ES-I3 (cell line): ENCODE data around the gene COA6.

Experiments used
- H3K36me3 ChIP-seq: 2 replicates; pipeline ENCODE4 v1.6.1; 2013; ENCODE audit warnings: mild to moderate bottlenecking, low read length, control low read depth, moderate library complexity; ENCODE audit not compliant: insufficient read depth
- H3K4me1 ChIP-seq: 2 replicates; pipeline ENCODE4 v1.6.1; 2013; ENCODE audit warnings: mild to moderate bottlenecking, control low read depth, low read length; ENCODE audit not compliant: insufficient read depth
- H3K9ac ChIP-seq: 2 replicates; pipeline ENCODE4 v1.6.1; 2013; ENCODE audit warnings: low read depth, mild to moderate bottlenecking, low read length, moderate library complexity
- H3K9me3 ChIP-seq: 2 replicates; pipeline ENCODE4 v1.6.1; 2013; ENCODE audit warnings: mild to moderate bottlenecking, low read length, moderate library complexity; ENCODE audit not compliant: control insufficient read depth, insufficient read depth

The COA6 gene

GRCh38 chr1:234408757-234409156 lies 35.5 kb downstream of the COA6 start:
- no peaks in the 10 kb centered on the region; the same call in 1 of the 2 replicates for H3K36me3 ChIP-seq
- no peaks in the 10 kb centered on the region for H3K4me1 ChIP-seq
- H3K9ac ChIP-seq: no peak overlapping the region
- no peaks in the 10 kb centered on the region for H3K9me3 ChIP-seq

DNA sequence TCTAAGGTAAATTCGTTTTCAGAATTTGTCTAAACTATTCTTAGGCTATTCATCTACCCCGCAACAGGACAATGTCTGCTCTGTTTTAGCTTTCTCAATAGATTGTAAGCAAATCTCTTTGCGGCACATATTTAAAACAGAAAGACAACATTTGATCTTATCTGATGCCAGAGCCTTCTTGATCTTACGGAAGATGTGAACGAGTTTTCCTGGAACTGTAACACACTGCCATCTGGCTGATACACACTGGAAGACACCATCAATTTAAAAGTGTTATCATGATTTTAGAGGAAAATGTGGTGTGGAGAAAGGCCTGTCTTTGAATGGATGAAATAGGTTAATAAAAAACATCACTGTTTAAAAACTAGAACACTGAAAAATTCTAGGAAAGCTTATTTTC lies 36.1 kb downstream of the COA6 start:
- H3K4me1 ChIP-seq: no peaks in the 10 kb centered on the region
- no peaks in the 10 kb centered on the region; the same call in 1 of the 2 replicates for H3K36me3 ChIP-seq
- H3K9ac ChIP-seq: no peak overlapping the region
- H3K9me3 ChIP-seq: no peaks in the 10 kb centered on the region

DNA sequence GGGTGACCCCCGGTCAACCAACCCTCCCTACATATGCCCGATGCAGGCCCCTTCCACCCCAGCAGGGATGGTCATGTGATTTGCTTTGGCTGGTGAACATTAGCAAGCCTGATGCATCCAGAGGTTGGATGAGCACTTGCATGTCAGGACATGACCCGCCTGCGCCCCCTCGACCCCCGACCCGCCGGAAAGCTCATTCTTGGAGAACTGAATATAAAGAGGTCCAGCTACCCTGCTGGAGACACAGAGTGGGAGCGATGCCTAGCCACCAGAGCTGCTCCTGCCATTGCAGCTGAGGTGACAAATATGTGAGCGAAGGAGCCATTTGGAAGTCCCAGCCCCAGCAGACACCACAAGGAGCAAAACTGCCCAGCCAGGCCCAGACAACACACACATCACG lies 39.6 kb downstream of the COA6 start:
- peaks cover 6% of the 10 kb centered on the region for H3K36me3 ChIP-seq
- no peaks in the 10 kb centered on the region for H3K9me3 ChIP-seq
- H3K4me1 ChIP-seq: no peaks in the 10 kb centered on the region
- no peak overlapping the region for H3K9ac ChIP-seq

GRCh38 chr1:234413485-234413884 lies 40.2 kb downstream of the COA6 start:
- Histone ChIP-seq H3K9me3 (no peaks in the 10 kb centered on the region), H3K36me3 (peaks cover 6% of the 10 kb centered on the region; the same call in 1 of the 2 replicates), H3K9ac (no peak overlapping the region), H3K4me1 (no peaks in the 10 kb centered on the region)

- no peaks in the 10 kb centered on the region for H3K9me3 ChIP-seq
- no peak overlapping the region for H3K9ac ChIP-seq
- peaks cover 6% of the 10 kb centered on the region; the same call in 1 of the 2 replicates for H3K36me3 ChIP-seq
- no peaks in the 10 kb centered on the region for H3K4me1 ChIP-seq
Observed at GRCh38 chr1:234413990-234414389, 40.7 kb downstream of the COA6 start.

- Histone ChIP-seq H3K4me1 (no peaks in the 10 kb centered on the region), H3K9ac (no peak overlapping the region), H3K9me3 (no peaks in the 10 kb centered on the region), H3K36me3 (peaks cover 3% of the 10 kb centered on the region)
Observed at GRCh38 chr1:234427950-234428646, 54.8 kb downstream of the COA6 start.

- Histone ChIP-seq H3K9ac (no peak overlapping the region), H3K4me1 (no peaks in the 10 kb centered on the region), H3K36me3 (peaks cover 3% of the 10 kb centered on the region), H3K9me3 (no peaks in the 10 kb centered on the region)
Observed at GRCh38 chr1:234429434-234429806, 56.2 kb downstream of the COA6 start.

DNA sequence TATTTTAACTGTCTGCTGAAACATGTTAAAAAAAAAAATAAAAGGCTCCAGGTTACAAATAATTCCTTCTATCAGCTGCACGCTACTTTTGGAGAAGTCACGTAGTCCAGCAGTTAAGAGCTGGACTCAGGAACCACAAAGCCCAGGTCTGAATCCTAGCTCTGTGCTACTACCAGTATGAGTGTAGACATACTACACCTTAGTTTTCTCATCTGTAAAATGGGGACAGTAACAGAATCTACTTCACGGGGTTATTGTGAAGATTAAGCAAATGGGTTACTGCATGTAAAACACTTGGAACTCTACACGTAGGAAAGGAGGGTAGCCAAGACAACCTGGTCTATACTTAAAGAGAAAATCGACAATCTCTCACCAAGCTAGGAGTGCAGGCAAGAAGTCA lies 57.4 kb downstream of the COA6 start:
- H3K36me3 ChIP-seq: peaks cover 3% of the 10 kb centered on the region
- H3K9ac ChIP-seq: no peak overlapping the region
- H3K9me3 ChIP-seq: no peaks in the 10 kb centered on the region
- no peaks in the 10 kb centered on the region for H3K4me1 ChIP-seq

- no peaks in the 10 kb centered on the region for H3K4me1 ChIP-seq
- H3K36me3 ChIP-seq: peaks cover 3% of the 10 kb centered on the region
- no peak overlapping the region for H3K9ac ChIP-seq
- H3K9me3 ChIP-seq: no peaks in the 10 kb centered on the region
Observed at GRCh38 chr1:234431255-234431654, 58.0 kb downstream of the COA6 start.

GRCh38 chr1:234433563-234434285 lies 60.5 kb downstream of the COA6 start:
- H3K4me1 ChIP-seq: no peaks in the 10 kb centered on the region
- H3K9me3 ChIP-seq: no peaks in the 10 kb centered on the region
- no peak overlapping the region for H3K9ac ChIP-seq
- H3K36me3 ChIP-seq: no peaks in the 10 kb centered on the region
